GM11168 (cell line): ENCODE data around the gene MAPK9.

Source experiments
- in situ Hi-C: fragments of 300-500 bp; cut with MboI; formaldehyde crosslinking; loops from one replicate; pipeline ENCODE4 v1.12.0; 2022; ENCODE audit warnings: low sequenced_read_pairs; ENCODE audit not compliant: unreplicated experiment

The MAPK9 gene

DNA sequence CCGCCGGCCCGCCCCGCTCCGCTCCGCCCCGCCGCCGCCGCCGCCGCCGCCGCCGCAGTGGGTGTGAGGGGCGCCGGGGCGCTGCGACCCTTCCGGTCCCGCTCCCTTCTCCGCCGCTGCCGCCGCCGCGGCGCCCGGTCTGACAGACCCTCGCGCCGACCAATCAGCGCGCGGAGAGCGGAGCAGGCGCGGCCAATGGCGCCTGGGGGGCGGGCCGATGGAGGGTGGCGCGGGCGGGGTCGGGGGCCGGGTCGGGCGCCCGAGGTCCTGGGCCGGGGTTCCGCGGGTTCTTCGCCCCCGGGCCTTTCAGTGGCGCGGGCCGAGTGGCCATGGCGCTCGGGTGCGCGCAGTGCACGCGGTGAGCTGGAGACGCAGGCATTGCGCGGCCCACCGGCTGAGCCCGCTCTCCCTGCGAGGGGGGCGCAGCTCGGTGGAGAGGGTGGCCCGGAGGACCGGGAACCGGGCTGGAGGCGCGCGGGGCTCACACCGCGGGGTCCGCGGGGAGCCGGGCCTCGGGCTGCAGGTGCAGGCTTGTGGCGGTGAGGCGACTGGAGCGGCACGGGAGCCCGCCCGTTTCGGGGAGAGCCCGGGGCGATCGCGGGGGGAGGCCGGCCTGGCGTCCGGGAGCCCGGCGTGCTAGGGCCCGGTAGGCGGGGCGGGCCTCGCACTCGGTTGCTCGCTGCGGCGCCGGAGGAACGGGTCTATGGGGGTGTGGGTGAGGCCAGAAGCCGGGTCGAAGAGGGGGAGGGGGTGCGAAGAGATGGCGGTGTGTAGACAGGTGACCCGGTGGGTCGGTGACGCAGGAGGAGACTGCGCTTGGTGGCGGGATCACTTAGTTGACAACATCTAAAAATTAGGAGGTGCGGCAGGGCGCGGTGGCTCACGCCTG lies at the start of gene MAPK9:
Gene MAPK9 (minus strand): TSS at position 141 of the 889 bp plus-strand sequence. CDS start 11,522 bp downstream, outside the sequence.
- in situ Hi-C loops = no loop called here

DNA sequence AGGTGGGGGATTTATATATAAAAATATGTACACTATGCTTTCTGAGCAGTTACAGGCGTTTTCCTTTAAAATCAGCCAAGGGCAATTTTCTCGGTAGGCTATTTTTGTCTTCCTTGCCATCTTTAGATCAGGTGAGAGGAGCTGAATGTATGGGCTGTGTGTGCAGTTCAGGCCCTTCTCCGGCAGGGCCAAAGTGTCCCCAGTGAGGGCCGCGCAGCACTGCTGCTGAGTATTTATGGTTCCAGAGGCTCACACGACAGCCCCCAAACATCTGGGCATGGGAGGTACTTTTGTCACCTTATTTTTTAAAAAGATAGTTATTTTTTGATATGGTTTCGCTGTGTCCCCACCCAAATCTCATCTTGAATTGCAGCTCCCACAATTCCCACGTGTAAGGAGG lies 49.7 kb upstream of the MAPK9 start:
- in situ Hi-C loops = no loop called here

DNA sequence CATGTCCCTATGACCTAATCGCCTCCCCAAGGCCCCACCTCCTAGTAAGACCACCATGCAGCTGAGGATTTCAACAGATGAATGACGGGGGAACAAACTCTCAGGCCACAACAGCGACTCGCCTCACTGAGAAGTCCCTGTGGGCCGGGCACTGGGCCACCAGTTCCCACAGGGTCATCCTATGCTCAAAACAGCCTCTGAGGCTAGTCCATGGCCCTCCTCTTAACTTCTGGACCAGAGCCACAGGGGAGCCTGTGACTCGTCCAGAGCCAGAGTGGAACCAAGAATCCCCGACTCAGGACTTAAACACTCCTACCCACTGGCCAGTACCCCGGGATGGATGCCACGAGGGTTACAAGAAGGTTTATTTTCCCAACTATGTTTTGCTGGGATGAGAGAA lies 49.0 kb upstream of the MAPK9 start:
- in situ Hi-C loops = no loop called here

DNA sequence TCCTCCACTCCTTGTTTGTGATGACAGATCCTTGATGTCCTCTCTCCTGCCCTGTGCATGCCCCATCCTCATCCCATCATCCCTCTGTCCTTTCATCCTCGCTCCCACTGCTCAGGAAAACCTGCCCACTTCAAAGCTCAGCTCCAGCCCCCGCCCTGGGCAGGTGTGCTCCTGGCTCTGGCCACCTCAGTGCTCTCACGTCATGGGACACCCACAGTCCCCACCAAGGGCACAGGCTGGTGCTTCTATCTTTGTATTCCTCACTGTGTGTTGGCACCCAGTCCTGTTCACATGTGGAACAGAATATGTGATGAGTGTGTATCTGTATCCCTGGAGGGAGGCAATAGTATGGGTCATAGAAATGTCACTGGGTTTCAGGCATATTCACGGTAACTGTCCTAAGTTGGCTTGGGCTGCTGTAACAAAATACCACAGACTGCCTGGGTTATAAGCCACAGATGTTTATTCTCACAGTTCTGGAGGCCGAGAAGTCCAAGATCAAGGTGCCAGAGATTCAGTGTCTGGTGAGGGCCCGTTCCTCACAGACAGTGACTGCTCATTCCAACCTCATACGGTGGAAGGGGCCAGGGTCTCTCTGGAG lies 47.8 kb upstream of the MAPK9 start:
- in situ Hi-C loops = no loop called here

DNA sequence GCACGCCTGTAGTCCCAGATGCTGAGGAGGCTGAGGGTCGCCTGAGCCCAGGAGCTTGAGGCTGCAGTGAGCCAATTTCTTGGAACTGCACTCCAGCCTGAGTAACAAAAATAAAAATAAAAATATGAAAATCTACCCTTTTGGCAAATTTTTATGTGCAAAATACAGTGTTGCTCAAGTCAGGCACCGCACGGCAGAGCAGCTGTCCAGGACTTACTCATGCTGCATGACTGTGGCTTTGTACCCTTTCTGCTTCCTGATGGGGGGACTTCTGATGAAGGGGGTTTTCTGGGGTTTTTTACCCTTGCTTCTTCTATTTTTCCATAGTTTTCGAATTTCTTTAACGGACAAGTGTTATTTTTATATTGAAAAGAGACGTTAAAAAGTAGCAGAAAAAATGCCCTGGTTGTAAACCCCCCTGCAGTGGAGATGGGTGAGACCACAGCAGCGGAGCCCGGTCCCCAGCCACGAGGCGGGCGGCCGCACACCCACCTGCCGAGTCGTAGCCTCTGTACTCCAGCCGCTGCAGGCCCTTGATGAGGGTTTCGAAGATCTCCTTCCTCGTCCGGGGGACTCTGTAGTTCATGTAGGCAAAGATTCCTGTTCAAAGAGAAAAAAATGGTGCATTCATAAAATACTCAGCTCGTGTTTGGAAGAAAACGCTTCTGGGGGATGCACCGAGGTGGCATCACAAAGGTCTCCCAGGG lies 46.3 kb upstream of the MAPK9 start:
- in situ Hi-C loops = no loop called here

DNA sequence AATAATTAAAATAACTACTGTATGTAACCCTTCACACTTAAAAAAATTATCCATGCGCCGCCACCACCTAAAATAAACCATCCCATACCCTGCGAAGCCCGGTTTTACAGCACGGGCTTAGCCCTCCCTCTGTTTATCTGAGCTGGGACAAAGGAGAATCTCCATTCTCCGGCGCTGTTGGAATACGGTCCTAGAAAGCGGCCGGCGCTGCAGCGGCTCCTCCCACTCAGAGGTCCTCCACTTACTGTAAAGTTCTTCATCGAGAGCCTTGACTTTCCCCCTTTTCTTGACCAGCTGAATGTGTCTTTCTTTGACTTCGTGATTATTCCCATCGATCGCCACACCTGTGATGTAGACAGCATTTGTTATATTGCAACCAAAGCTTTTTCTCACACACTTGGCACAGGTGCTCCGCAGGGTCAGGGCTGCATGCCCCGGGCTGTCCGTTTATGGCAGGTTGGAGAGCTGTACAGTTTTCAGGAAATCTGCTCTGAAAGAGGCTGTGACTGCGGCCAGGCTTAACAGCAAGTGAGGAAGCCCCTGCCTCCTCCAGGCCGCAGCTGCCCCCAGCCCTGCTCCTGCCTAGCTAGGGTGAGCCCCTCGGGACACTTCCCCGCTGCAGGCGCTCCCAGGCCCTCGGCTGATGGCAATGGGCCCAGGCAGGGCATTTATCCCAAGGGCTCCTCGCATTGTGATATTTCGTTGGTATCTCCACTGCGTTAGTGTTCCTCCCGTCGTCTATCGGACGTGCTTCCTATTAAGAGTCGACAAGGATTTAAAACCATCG lies 44.5 kb upstream of the MAPK9 start:
- in situ Hi-C loops = no loop called here

DNA sequence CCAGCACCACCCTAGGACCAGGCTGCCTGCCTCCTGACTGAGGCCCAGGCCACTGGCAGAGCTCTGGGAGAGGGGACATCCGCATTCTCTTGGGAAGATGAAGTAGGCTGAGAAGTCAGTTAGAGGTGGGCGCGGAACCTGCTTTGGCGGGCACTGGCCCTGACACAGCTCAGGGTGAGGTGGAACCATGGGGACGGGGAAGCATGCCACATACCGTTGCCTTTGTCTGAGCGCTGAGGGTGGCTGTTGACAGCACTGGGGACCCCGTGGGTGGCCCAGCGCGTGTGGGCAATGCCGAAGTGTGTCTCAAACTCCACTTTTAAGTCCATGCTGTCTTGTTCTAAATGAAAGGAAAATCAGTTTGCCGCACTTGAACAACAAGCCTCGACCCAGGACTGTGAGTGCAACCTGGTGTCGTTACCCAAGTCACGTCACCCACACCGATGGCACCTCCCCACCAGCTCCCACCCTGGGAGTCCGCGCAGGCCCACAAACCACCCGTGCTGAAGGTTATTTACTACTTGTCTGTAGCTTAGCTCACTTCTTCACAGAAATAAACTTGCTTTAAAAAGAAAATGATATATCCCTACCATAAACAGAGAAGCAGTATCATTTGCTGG lies 43.8 kb upstream of the MAPK9 start:
- in situ Hi-C loops = no loop called here

DNA sequence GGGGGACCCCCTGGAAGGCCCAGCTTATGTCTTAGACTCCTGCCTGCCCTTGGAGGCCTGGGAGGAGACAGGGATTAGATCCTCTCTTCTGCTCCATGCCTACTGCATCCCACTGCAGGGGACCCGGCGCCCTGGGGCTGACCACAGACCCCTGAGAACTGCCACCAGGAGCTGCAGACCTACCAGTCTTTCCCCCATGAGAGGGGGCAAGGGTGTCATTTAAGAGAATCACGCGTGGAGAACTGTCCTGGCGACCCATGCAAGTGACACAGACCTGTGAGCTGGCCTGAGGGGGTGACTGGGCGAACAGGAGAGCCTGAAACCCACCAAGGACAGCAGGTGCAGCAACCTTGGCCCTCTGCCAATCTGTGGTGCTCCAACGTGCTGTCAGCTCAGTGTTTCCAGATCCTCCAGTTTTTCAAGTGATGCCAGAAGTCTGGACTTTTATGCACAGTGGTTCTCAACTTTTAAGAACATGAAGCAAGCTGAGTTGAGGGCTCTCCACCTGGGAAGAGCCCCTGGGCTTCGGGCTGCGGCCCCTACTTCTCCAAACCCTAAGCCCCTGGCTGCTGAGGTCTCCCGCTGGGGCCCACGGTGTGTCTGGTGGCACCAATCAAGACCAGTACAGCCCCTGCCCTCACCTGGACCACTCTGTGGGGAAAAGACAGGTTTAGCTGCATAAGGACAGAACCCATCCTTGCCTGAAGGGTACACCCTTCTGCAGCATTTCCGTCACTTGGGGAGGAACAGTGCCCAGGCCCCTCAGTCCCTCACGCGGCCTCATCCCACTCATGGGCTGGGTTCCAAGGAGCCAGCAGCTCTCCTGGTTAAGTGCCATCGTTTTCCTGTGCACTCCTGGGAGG lies 43.1 kb upstream of the MAPK9 start:
- in situ Hi-C loops = no loop called here

DNA sequence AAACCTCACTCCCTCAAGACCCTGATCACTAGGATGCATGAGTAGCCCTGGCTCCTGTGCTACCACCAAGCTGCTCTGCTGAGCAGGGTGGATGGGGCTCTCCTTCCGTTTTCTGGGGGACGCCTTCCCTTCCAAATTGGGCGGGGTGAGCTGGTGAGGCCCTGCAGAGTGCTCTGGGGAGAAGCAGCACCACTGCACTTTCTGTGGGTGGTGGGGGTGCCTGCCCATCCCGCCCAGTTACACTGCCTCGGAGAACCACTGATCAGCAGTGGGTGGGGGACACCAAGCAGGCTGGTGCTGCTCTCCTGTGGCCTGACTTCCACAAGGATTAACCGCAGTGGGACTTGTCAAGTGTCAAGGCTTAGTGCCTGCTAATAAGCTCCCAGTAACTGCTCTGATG lies 42.3 kb upstream of the MAPK9 start:
- in situ Hi-C loops = no loop called here

DNA sequence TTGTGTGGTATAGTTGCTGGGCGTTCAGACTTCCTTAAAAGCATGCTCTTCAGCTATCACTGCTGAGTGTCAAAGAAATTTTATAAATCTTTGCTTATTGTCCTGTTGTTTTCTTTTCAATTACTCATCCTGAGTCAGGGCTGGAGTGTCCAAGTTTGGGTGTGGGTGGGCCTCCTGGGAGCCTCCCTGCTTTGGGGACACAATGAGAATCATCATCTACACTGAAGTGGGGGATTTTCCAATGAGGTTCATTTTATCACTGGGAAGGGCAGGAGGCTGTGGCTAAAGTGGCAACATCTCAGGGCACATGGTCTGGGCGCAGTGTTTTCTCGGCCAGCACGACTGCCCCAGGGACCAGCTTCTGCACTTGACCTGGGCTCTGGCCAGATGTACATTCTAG lies 41.8 kb upstream of the MAPK9 start:
- in situ Hi-C loops = no loop called here

DNA sequence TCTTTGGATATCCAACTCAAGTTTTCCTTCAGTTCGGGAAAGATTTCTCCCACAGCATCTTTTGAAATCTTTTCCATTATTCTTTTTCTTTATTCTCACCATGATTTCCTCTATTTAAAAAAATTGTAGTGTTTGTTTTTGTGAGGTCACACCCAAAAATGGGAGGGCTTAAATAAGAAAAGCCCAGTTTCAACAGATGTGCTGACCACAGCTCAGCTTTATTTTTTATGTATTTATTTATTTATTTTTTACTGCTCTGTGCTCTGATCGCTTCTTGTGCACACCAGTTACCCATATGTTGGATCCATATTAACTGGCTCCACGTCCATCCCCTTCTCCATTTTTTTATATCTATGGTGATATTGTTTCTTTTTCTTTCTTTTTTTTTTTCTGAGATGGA lies 41.0 kb upstream of the MAPK9 start:
- in situ Hi-C loops = no loop called here

DNA sequence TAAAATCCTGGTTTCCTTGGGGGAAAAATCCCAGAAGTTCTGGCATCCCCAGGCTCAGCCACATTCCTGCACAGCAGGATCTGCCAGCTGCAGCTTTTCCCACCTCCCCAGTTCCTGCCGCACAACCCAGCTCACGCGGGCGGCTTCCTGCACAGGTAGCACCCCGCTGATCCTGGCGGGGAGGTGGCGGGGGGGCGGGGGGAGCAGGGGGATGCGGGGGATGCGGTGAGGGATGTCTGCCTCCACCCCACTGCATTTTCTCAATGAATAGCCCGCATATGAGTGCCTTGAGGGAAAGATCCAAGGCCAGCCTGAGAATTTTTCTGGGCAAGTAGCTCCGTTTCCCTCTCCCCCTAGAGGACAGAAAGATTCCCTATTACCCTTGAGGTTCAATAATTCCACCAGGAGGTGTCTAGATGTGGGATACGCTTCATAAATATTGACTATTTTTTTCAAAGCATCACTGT lies 40.2 kb upstream of the MAPK9 start:
- in situ Hi-C loops = no loop called here

DNA sequence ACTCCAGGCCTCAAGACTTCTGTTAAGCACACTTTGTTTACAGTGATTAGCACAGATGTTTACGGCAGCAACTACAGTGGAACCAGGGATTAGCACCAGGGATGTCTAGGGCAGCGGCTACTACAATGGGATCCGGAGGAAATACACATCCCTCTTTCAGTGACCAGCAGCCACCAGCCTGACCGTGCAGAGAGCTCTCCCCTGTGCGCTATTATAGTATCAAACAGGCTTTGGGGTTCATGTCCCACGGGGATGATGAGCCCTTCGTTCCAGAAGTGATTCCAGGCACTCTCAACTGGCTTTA lies 39.7 kb upstream of the MAPK9 start:
- in situ Hi-C loops = no loop called here

DNA sequence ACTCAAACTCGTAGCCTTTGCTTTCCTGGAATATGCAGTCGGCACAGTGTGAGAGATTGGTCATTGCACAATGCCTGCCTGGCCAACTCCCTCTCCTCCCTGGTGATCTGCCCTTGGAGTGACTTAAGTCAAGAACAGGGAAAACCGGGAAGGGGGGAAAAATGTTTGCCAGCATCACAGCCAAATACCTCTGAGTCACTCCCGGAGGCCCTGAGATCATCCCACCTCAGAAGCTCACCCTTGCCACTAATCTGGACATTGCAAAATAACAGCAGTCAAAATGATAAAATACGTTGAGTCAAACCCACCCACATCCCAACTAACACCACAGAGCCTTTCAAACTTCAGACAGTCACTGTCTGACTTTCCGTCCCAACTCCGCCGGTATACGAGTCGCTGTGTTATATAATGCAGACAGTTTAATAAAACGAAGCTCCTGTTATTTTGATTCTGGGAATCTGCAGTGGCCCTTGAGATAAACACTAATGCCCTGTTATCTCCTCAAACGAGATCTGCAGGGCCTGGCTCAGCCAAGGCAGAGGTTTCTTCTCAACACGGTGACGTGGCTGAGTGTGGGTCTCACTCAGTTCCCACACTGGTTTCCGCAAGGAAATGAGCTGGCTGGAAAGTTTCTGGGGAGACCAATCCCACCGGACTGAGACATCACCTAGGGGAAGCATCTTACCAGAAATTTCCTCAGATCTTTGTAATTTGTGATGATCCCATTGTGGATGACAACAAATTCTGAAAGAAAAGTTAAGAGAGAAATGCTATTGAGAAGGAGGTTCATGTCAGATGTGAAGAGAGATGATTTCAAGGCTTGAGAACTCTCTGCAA lies 39.1 kb upstream of the MAPK9 start:
- in situ Hi-C loops = no loop called here

DNA sequence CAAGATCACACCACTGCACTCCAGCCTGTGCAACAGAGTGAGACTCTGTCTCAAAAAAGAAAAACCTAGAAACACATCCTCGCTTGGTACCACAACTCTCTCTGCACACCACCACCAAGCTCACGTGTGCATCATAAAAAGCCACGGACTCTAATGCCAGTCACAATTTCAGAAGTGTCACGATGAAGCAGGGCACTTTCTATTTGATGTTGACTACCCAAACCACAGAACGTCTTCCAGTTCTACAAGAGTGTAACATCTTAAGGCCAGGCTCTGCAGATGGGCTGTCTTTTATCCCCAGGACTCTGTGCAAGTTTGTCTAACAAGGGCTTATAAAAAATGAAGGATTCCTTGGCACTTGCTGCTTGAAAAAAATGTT lies 38.4 kb upstream of the MAPK9 start:
- in situ Hi-C loops = no loop called here

DNA sequence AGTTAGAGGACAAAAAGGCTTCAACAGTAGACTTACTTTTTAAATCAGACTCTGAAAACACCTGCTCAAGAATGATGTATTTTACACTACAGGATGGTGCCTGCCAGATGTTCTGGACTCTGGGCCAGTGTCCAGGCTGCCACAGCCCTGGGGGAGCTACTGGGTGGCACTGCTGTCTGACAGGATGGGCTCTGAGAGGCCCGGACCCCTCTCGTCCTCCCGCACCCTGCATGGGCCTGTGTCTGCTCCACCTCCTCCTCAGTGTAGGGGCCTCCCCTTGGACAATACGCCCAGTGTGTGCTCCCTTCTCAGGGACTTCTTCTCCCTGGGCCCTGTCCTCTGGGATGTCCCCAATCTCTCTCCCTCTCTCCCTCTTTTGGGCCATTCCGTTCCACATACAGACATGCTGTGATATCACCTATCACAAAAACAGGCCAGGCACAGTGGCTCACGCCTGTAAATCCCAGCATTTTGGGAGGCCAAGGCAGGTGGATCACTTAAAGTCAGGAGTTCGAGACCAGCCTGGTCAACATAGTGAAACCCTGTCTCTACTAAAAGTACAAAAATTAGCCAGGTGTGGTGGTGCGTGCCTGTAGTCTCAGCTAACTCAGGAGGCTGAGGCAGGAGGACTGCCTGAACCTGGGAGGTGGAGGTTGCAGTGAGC lies 37.9 kb upstream of the MAPK9 start:
- in situ Hi-C loops = no loop called here

DNA sequence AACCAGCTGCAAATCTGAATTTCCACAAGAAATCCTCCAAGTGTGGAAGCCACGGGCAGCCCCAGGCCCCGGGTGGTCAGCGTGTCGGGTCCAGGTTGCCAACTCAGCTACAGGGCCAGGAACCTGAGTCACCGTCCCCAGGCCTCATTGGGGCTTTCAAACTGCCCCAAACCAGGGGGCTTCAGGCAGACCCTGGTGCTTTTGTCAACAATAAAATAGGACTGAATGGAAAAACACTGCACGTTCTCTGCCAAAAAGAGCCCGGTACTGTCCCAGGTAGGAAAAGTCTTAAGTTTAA lies 37.2 kb upstream of the MAPK9 start:
- in situ Hi-C loops = no loop called here
